ENCODE data around the gene KCNQ4.

The KCNQ4 gene

GRCh38 chr1:40802742-40803113 lies 19.1 kb downstream of the KCNQ4 start:
- no peak for DNase-seq (ENCODE audit: low read depth)
- H3K4me3 ChIP-seq (ENCODE audit: low read depth, low read length): no peak overlapping the region
- TF ChIP-seq, protein P1, sequence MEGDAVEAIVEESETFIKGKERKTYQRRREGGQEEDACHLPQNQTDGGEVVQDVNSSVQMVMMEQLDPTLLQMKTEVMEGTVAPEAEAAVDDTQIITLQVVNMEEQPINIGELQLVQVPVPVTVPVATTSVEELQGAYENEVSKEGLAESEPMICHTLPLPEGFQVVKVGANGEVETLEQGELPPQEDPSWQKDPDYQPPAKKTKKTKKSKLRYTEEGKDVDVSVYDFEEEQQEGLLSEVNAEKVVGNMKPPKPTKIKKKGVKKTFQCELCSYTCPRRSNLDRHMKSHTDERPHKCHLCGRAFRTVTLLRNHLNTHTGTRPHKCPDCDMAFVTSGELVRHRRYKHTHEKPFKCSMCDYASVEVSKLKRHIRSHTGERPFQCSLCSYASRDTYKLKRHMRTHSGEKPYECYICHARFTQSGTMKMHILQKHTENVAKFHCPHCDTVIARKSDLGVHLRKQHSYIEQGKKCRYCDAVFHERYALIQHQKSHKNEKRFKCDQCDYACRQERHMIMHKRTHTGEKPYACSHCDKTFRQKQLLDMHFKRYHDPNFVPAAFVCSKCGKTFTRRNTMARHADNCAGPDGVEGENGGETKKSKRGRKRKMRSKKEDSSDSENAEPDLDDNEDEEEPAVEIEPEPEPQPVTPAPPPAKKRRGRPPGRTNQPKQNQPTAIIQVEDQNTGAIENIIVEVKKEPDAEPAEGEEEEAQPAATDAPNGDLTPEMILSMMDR (IDR thresholded peaks at IDR 0.05; ENCODE audit: control insufficient read depth, extremely low read depth, insufficient read depth): no peak

DNA sequence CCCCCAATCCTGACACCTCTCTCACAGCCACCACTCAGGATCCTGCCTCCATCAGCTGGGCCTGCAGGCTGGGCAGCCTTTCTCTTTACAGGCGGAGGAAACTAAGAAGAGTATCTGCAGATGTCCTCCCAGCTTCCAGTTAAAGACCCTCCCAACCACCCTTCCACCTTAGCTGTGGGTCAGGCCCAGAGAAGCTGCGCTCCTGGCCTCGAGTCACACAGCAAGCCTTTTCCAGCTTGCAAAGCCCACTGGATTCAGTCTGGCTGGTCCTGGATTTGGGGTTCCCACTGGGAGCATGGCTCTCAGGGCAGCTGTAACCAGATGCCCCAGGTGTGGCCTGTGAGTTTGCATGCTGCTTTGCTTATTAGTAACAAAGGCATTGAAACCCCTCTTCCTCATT lies 19.9 kb downstream of the KCNQ4 start:
- TF ChIP-seq, protein P1 (IDR thresholded peaks at IDR 0.05; ENCODE audit: control insufficient read depth, extremely low read depth, insufficient read depth): no peak
- no peak for DNase-seq (ENCODE audit: low read depth)
- no peak overlapping the region for H3K4me3 ChIP-seq (ENCODE audit: low read depth, low read length)

DNA sequence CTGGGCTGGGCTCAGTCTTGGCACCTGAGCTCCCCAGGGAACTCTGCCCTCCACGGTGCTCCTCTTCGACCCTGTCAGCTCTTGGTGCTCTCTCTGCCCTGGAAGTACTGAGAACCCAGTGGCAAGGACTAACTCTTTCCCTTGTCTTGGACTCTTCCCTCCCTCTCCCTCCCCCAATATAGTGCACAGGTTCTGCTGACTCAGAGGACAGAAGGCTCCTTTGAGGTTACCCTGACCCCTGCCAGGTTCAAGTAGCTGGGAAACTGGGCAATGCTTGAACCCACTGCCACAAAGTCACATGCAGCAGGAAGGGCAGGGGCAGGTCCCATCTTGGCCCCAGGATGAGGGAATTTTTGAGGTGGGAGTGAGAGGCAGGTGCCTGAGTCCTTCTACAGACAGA lies 20.3 kb downstream of the KCNQ4 start:
- TF ChIP-seq, protein P1 (IDR thresholded peaks at IDR 0.05; ENCODE audit: control insufficient read depth, extremely low read depth, insufficient read depth): no peak
- no peak overlapping the region for H3K4me3 ChIP-seq (ENCODE audit: low read depth, low read length)
- DNase-seq (ENCODE audit: low read depth): no peak

DNA sequence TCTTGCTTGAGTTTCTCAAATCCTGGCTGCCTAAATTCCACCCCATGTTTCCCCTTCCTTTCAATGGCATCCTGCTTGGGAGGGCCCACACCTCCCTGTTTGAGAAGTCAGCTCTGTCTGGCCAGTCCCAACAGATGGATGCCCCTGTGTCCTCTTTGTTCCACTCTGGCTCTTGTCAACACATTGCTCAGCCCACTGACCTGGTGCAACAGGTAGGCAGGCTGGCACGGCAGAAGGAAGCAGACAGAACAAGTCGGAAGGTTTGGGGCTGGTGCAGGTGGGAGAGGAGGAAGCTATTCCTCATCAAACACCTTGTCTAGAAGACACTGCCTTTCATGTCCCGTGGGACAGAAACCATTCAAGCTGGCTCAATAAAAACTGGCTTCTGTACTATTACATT lies 22.7 kb downstream of the KCNQ4 start:
- TF ChIP-seq, protein P1 (IDR thresholded peaks at IDR 0.05; ENCODE audit: control insufficient read depth, extremely low read depth, insufficient read depth): no peak
- no peak for DNase-seq (ENCODE audit: low read depth)
- no peak overlapping the region for H3K4me3 ChIP-seq (ENCODE audit: low read depth, low read length)

DNA sequence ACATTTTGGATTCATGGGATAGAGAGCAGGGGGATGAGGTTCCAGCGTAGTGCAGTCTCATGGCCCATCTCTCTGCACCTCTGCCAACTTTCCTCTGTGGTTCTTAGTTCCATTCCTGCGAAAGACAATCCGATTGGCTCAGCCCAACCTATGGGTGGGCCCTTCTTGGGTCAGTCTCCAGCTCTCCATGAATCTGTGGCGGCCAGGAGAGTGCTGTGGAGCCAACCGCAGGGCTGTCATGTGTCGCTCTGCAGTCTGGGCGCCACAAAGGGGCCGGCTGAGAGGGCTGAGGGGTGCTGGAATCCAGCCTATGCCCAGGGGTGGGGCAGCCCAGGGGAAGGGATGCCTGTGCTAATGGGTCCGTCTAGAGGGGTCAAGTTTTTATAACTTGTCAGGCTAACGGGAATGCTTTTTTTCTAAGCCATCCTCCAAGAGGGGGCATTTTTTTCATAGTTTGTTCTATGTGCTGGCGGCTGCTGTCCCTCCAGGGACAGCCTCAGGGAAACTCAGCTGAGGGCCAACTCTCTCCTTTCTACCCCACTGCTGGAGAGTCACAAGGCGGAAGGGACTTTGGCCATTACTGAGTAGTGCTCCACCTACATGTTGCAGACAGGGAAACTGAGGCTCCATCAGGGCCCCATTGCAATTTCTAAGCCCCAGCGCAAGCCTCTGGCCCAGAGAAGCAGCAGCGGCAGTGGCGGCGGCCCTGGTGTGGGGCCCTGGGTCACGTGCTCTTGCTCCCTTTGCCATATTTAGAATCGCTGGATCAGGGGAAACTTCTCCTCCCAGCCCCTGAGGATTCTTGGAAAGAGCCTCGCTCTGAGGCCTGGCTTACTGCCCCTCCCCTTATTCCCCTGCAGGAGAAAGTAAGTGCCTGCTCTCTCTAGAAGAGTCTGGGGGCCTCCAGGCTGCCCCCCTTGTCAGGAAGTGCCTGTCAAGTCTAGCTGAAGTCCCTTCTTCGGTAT lies 23.4 kb downstream of the KCNQ4 start:
- H3K4me3 ChIP-seq (ENCODE audit: low read depth, low read length): no peak overlapping the region
- TF ChIP-seq, protein P1 (IDR thresholded peaks at IDR 0.05; ENCODE audit: control insufficient read depth, extremely low read depth, insufficient read depth): no peak
- DNase-seq (ENCODE audit: low read depth): no peak

DNA sequence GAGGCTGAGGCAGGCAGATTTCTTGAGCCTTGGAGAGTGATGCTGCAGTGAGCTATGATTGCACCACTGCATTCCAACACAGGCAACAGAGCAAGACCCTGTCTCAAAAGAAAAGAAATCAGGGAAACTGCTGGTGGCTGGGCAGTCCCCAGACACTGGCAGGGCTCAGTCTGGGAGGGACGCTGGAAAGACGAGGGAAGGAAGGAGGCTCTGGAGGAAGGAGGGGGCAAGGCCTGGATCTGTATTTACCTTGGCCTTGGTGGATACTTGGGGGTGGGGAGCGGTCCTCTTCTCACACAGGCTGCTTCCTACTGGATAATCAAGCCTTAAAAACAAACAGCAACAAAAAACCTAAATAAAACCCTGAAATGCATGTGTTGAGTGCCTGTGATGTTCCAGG lies 24.4 kb downstream of the KCNQ4 start:
- no peak for DNase-seq (ENCODE audit: low read depth)
- H3K4me3 ChIP-seq (ENCODE audit: low read depth, low read length): no peak overlapping the region
- TF ChIP-seq, protein P1 (IDR thresholded peaks at IDR 0.05; ENCODE audit: control insufficient read depth, extremely low read depth, insufficient read depth): no peak

Measured in LNCaP clone FGC (cell line).